GM12891 (cell line): ENCODE measurements around the gene FAM174A.
A peak's percentile ranks its signal among the peaks of the same experiment; 100 is the strongest.

ENCODE experiments used
- DNase-seq: peaks from one replicate; pipeline ENCODE4 v3.0.0; 2011; ENCODE audit warnings: low spot score; ENCODE audit not compliant: insufficient read length
- FAIRE-seq: peaks from 2 replicates; lab custom pipeline; 2011; peaks lifted over from hg19 to GRCh38; lab: Jason Lieb, UNC
- PAX5 ChIP-seq: IDR thresholded peaks from 2 replicates; pipeline ENCODE4 v1.6.1; 2011; ENCODE audit warnings: low read length, moderate library complexity, mild to moderate bottlenecking; ENCODE audit not compliant: insufficient read depth, severe bottlenecking
- POLR2A ChIP-seq: IDR thresholded peaks from 2 replicates; pipeline ENCODE4 v1.6.1; 2011; ENCODE audit warnings: low read depth, low read length, control low read depth
- POLR2AphosphoS5 ChIP-seq: IDR thresholded peaks from 2 replicates; pipeline ENCODE4 v1.6.1; 2011; ENCODE audit warnings: low read depth, low read length, control low read depth
- POU2F2 ChIP-seq: IDR thresholded peaks from 2 replicates; pipeline ENCODE4 v1.6.1; 2011; ENCODE audit warnings: low read depth, mild to moderate bottlenecking, control low read depth, low read length, moderate library complexity
- SPI1 ChIP-seq: IDR thresholded peaks from 2 replicates; pipeline ENCODE4 v1.6.1; 2011; ENCODE audit warnings: low read depth, low read length, control low read depth
- TAF1 ChIP-seq: IDR thresholded peaks from 2 replicates; pipeline ENCODE4 v1.6.1; 2011; ENCODE audit warnings: low read depth, low read length, control low read depth

FAM174A gene

GRCh38 chr5:100520348-100520747, 14.8 kb upstream of the FAM174A start:
- DNase-seq (no peak), FAIRE-seq (no peak)
- no peak for TF ChIP-seq POLR2A
- no peak for TF ChIP-seq POLR2AphosphoS5
- TF ChIP-seq SPI1 = no peak
- TF ChIP-seq POU2F2 = no peak
- no peak for TF ChIP-seq TAF1

GRCh38 chr5:100537946-100538345, 2.8 kb downstream of the FAM174A start:
- TF ChIP-seq SPI1 (no peak), TAF1 (no peak), POU2F2 (no peak), POLR2AphosphoS5 (no peak), PAX5 (no peak), POLR2A (no peak)
- FAIRE-seq (no peak), DNase-seq (no peak)

- TF ChIP-seq POU2F2 (no peak), POLR2A (no peak), TAF1 (no peak), SPI1 (no peak), PAX5 (no peak), POLR2AphosphoS5 (no peak)
Observed at GRCh38 chr5:100539519-100539918, 4.3 kb downstream of the FAM174A start.

GRCh38 chr5:100542086-100542485, 6.9 kb downstream of the FAM174A start:
- FAIRE-seq (no peak), DNase-seq (no peak)
- TF ChIP-seq POLR2A = no peak
- no peak for TF ChIP-seq POLR2AphosphoS5
- no peak for TF ChIP-seq SPI1
- TF ChIP-seq TAF1 = no peak
- no peak for TF ChIP-seq POU2F2
- no peak for TF ChIP-seq PAX5

More at GRCh38 chr5:100539519-100539918, 4.3 kb downstream of the FAM174A start:
- FAIRE-seq (no peak), DNase-seq (no peak)

- TF ChIP-seq PAX5 = no peak
- no peak for TF ChIP-seq TAF1
- no peak for TF ChIP-seq POLR2A
- no peak for TF ChIP-seq POLR2AphosphoS5
- TF ChIP-seq POU2F2 = no peak
- TF ChIP-seq SPI1 = no peak
- no peak for FAIRE-seq
- no peak for DNase-seq
Observed at GRCh38 chr5:100546001-100546400, 10.8 kb downstream of the FAM174A start.

GRCh38 chr5:100550531-100551051, 15.4 kb downstream of the FAM174A start:
- DNase-seq (no peak), FAIRE-seq (peak; percentile 80)
- no peak for TF ChIP-seq PAX5
- peak; percentile 91 for TF ChIP-seq SPI1
- TF ChIP-seq POLR2AphosphoS5 = no peak
- TF ChIP-seq TAF1 = no peak

- DNase-seq = no peak
- TF ChIP-seq POLR2A (no peak), SPI1 (no peak), PAX5 (no peak), POLR2AphosphoS5 (no peak), TAF1 (no peak), POU2F2 (no peak)
- no peak for FAIRE-seq
Observed at GRCh38 chr5:100551183-100551582, 16.0 kb downstream of the FAM174A start.

GRCh38 chr5:100553209-100553608, 18.0 kb downstream of the FAM174A start:
- FAIRE-seq (no peak), DNase-seq (no peak)
- TF ChIP-seq POLR2AphosphoS5 (no peak), POLR2A (no peak), TAF1 (no peak), SPI1 (no peak), PAX5 (no peak), POU2F2 (no peak)

- no peak for DNase-seq
- TF ChIP-seq TAF1 = no peak
- TF ChIP-seq POU2F2 = no peak
- no peak for TF ChIP-seq POLR2AphosphoS5
- FAIRE-seq = no peak
Observed at GRCh38 chr5:100560860-100561259, 25.7 kb downstream of the FAM174A start.

- no peak for FAIRE-seq
- no peak for DNase-seq
- TF ChIP-seq POU2F2 (no peak), POLR2A (no peak), POLR2AphosphoS5 (no peak), PAX5 (no peak), SPI1 (no peak), TAF1 (no peak)
Observed at GRCh38 chr5:100562821-100563220, 27.6 kb downstream of the FAM174A start.
